ENCODE results near the gene UNC5A.

The UNC5A gene

GRCh38 chr5:176787676-176788075 lies 22.7 kb upstream of the UNC5A start:
- Histone ChIP-seq H3K9ac (ENCODE audit: low read length) (no peak overlapping the region), H3K4me1 (ENCODE audit: control insufficient read depth, insufficient read depth, low read length) (no peaks in the 10 kb centered on the region), H3K36me3 (ENCODE audit: control insufficient read depth, insufficient read depth, low read length) (no peaks in the 10 kb centered on the region), H3K4me3 (ENCODE audit: low read length) (no peak overlapping the region), H3K27me3 (ENCODE audit: control insufficient read depth, insufficient read depth, low read length) (peaks cover 21% of the 10 kb centered on the region), H3K27ac (ENCODE audit: low read depth, low read length) (no peak overlapping the region)

- H3K4me1 ChIP-seq (ENCODE audit: control insufficient read depth, insufficient read depth, low read length), result no peaks in the 10 kb centered on the region
- H3K36me3 ChIP-seq (ENCODE audit: control insufficient read depth, insufficient read depth, low read length), result no peaks in the 10 kb centered on the region
- peaks cover 25% of the 10 kb centered on the region for H3K27me3 ChIP-seq (ENCODE audit: control insufficient read depth, insufficient read depth, low read length)
- no peak overlapping the region for H3K9ac ChIP-seq (ENCODE audit: low read length)
- no peak overlapping the region for H3K27ac ChIP-seq (ENCODE audit: low read depth, low read length)
- no peak overlapping the region for H3K4me3 ChIP-seq (ENCODE audit: low read length)
Observed at GRCh38 chr5:176788091-176788490, 22.3 kb upstream of the UNC5A start.

DNA sequence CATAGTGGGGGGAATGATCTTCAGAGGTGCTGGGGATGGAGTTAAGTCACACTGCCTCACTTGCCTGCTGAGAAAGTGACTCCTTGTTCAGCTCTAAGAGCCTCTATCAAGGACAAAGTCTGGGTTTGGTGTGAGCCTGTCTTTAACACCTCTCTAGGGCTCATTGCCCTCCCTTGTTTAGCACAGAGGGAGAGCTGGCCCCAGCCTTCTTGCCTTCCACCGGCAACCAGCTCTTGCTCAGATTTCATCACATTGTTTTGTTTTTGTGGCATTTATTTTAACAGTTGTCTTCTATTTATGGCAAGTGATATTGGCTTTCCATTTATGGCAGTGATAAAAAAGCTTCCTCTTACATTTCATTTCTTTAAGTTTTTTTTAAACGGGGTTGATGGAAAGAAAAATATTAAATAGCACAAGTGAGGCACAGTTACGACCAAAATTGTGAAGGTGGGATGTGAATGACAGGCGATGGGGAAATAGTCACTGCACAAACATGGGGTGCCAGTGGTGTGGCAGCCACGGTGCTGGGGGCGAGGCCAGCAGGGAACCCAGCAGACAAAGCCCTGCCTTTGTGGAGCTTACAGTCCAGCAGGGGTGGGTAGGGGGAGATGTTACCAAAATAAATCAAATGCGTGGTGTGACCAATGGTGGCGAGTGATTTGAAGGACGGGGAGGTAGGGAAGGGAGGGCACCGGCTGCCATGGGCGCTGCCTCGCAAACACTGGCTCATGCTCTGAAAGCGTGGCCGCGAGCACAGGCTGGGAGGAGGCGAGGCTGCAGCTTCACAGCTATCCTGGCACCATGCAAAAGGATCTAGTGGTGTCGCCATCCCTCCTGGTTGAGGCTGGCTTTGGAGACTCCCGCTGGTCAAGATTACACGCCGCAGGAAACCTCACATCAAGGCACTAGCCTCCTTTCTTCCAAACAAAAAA lies 21.2 kb upstream of the UNC5A start:
- Histone ChIP-seq H3K27ac (ENCODE audit: low read depth, low read length) (no peak overlapping the region), H3K36me3 (ENCODE audit: control insufficient read depth, insufficient read depth, low read length) (no peaks in the 10 kb centered on the region), H3K27me3 (ENCODE audit: control insufficient read depth, insufficient read depth, low read length) (peaks cover 25% of the 10 kb centered on the region), H3K4me3 (ENCODE audit: low read length) (no peak overlapping the region), H3K9ac (ENCODE audit: low read length) (no peak overlapping the region), H3K4me1 (ENCODE audit: control insufficient read depth, insufficient read depth, low read length) (no peaks in the 10 kb centered on the region)

- no peak overlapping the region for H3K4me3 ChIP-seq (ENCODE audit: low read length)
- peaks cover 18% of the 10 kb centered on the region for H3K27me3 ChIP-seq (ENCODE audit: control insufficient read depth, insufficient read depth, low read length)
- no peak overlapping the region for H3K9ac ChIP-seq (ENCODE audit: low read length)
- no peaks in the 10 kb centered on the region for H3K36me3 ChIP-seq (ENCODE audit: control insufficient read depth, insufficient read depth, low read length)
- H3K27ac ChIP-seq (ENCODE audit: low read depth, low read length), result no peak overlapping the region
- H3K4me1 ChIP-seq (ENCODE audit: control insufficient read depth, insufficient read depth, low read length), result no peaks in the 10 kb centered on the region
Observed at GRCh38 chr5:176789873-176790615, 20.3 kb upstream of the UNC5A start.

DNA sequence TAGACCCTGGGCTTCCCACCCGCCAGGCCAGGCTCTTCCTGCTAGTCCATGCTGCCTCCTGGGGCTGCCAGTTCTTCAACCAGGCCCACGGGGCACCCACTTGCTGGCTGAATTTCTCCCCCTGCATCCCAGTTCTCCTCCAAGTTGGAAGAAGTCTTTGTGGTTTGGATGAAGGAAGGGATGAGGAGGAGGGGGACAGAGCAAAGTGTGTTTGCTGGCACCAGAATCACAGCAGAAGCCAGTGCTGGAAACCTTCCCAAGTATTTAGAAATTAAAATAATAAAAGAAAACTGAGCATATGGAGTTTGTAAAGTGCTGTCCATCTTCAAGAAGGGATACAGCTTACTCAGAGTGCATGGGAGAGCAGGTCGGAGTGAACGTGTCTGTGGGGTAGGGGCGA lies 19.4 kb upstream of the UNC5A start:
- Histone ChIP-seq H3K27me3 (ENCODE audit: control insufficient read depth, insufficient read depth, low read length) (peaks cover 15% of the 10 kb centered on the region), H3K36me3 (ENCODE audit: control insufficient read depth, insufficient read depth, low read length) (no peaks in the 10 kb centered on the region), H3K27ac (ENCODE audit: low read depth, low read length) (no peak overlapping the region), H3K9ac (ENCODE audit: low read length) (no peak overlapping the region), H3K4me1 (ENCODE audit: control insufficient read depth, insufficient read depth, low read length) (no peaks in the 10 kb centered on the region), H3K4me3 (ENCODE audit: low read length) (no peak overlapping the region)

DNA sequence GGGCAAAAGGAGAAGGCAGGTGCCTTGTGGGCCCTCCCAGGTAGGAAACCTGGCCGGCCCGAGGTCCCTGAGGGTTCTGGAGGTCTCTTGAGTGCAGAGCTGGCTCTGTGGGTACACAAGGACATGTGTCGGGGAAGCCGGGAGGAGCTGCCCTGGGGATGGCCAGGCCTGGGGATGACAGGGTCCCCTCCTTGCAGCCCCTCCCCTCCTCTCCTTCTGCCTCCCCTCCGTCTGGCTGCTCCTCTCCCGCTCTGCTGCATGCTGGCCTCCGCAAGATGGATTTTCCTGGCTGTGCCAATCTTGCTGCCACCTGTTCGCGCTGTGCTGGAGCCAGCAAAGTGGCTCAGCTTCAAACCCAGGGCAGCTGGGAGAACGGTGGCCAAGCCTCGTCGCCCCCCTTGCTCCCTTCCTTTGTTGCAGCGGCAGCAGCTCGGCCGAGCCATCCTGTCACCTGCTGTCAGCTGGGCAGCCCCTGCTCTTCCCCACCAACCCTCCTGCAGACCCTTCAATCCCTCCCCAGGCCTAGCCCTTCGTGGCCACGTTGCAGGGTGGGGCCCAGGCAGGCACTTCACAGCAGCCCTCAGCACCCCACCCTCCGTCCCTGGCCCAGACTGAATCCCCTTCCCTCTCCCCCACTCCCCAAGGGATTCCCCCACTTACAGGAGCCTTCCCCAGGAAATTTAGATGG lies 17.6 kb upstream of the UNC5A start:
- H3K27me3 ChIP-seq (ENCODE audit: control insufficient read depth, insufficient read depth, low read length), result peaks cover 16% of the 10 kb centered on the region

GRCh38 chr5:176793343-176793699 lies 17.0 kb upstream of the UNC5A start:
- Histone ChIP-seq H3K4me3 (ENCODE audit: low read length) (no peak overlapping the region), H3K27ac (ENCODE audit: low read depth, low read length) (no peak overlapping the region), H3K27me3 (ENCODE audit: control insufficient read depth, insufficient read depth, low read length) (peaks cover 16% of the 10 kb centered on the region), H3K9ac (ENCODE audit: low read length) (no peak overlapping the region), H3K4me1 (ENCODE audit: control insufficient read depth, insufficient read depth, low read length) (no peaks in the 10 kb centered on the region), H3K36me3 (ENCODE audit: control insufficient read depth, insufficient read depth, low read length) (no peaks in the 10 kb centered on the region)

More for the DNA sequence above, 17.6 kb upstream of the UNC5A start:
- H3K9ac ChIP-seq (ENCODE audit: low read length), result no peak overlapping the region
- no peaks in the 10 kb centered on the region for H3K36me3 ChIP-seq (ENCODE audit: control insufficient read depth, insufficient read depth, low read length)
- H3K27ac ChIP-seq (ENCODE audit: low read depth, low read length), result no peak overlapping the region
- H3K4me1 ChIP-seq (ENCODE audit: control insufficient read depth, insufficient read depth, low read length), result no peaks in the 10 kb centered on the region
- H3K4me3 ChIP-seq (ENCODE audit: low read length), result no peak overlapping the region

DNA sequence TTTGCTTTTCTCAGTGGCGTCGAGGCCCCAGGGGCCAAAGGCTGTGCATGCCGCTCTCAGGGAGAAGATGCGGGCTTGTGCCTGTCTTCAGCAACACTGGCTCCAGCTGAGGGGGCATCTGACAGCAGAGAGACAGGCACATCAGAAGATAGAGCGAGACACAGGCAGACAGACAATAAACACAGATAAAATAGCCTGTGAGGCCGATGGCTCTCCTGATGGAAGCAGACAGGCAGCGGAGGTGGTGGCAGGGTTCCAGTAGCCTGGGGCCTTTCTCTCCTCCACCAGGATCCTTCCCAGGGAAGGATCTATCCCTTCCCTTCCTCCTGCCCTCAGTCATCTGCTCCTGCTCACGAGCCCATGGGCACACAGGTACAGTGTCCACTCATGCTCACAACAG lies 16.6 kb upstream of the UNC5A start:
- Histone ChIP-seq H3K36me3 (ENCODE audit: control insufficient read depth, insufficient read depth, low read length) (no peaks in the 10 kb centered on the region), H3K4me3 (ENCODE audit: low read length) (no peak overlapping the region), H3K9ac (ENCODE audit: low read length) (no peak overlapping the region), H3K27ac (ENCODE audit: low read depth, low read length) (no peak overlapping the region), H3K4me1 (ENCODE audit: control insufficient read depth, insufficient read depth, low read length) (no peaks in the 10 kb centered on the region), H3K27me3 (ENCODE audit: control insufficient read depth, insufficient read depth, low read length) (peaks cover 16% of the 10 kb centered on the region)

- H3K27me3 ChIP-seq (ENCODE audit: control insufficient read depth, insufficient read depth, low read length), result peaks cover 14% of the 10 kb centered on the region
- no peak overlapping the region for H3K27ac ChIP-seq (ENCODE audit: low read depth, low read length)
Observed at GRCh38 chr5:176794509-176794908, 15.8 kb upstream of the UNC5A start.

DNA sequence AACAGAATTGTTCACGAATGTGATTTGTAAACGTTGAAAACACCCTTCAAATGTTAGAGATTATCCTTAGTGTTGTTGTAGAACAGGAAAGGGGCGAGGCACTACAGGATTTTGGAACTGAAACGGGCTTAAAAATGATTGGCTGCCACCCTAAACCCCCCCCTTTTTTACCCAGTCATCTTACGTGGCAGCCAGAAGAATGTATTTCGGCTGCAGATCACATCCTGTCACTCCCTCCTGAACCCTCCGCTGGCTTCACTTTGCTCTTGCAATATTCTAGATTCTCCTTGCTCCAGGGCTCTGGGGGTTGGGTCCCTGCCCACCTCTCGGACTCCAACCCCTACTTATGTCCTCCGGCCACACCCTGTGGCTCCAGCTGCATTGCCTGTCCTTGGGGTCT lies 13.9 kb upstream of the UNC5A start:
- Histone ChIP-seq H3K36me3 (ENCODE audit: control insufficient read depth, insufficient read depth, low read length) (no peaks in the 10 kb centered on the region), H3K27ac (ENCODE audit: low read depth, low read length) (no peak overlapping the region), H3K4me1 (ENCODE audit: control insufficient read depth, insufficient read depth, low read length) (no peaks in the 10 kb centered on the region), H3K4me3 (ENCODE audit: low read length) (no peak overlapping the region), H3K27me3 (ENCODE audit: control insufficient read depth, insufficient read depth, low read length) (peaks cover 10% of the 10 kb centered on the region), H3K9ac (ENCODE audit: low read length) (no peak overlapping the region)

More at GRCh38 chr5:176794509-176794908, 15.8 kb upstream of the UNC5A start:
- no peak overlapping the region for H3K4me3 ChIP-seq (ENCODE audit: low read length)
- no peaks in the 10 kb centered on the region for H3K36me3 ChIP-seq (ENCODE audit: control insufficient read depth, insufficient read depth, low read length)
- no peak overlapping the region for H3K9ac ChIP-seq (ENCODE audit: low read length)
- no peaks in the 10 kb centered on the region for H3K4me1 ChIP-seq (ENCODE audit: control insufficient read depth, insufficient read depth, low read length)

GRCh38 chr5:176796970-176797369 lies 13.4 kb upstream of the UNC5A start:
- Histone ChIP-seq H3K9ac (ENCODE audit: low read length) (no peak overlapping the region), H3K27me3 (ENCODE audit: control insufficient read depth, insufficient read depth, low read length) (peaks cover 10% of the 10 kb centered on the region), H3K4me1 (ENCODE audit: control insufficient read depth, insufficient read depth, low read length) (no peaks in the 10 kb centered on the region), H3K27ac (ENCODE audit: low read depth, low read length) (no peak overlapping the region), H3K4me3 (ENCODE audit: low read length) (no peak overlapping the region), H3K36me3 (ENCODE audit: control insufficient read depth, insufficient read depth, low read length) (no peaks in the 10 kb centered on the region)

GRCh38 chr5:176797456-176798050 lies 12.8 kb upstream of the UNC5A start:
- H3K9ac ChIP-seq (ENCODE audit: low read length), result no peak overlapping the region
- peaks cover 11% of the 10 kb centered on the region for H3K27me3 ChIP-seq (ENCODE audit: control insufficient read depth, insufficient read depth, low read length)
- no peak overlapping the region for H3K27ac ChIP-seq (ENCODE audit: low read depth, low read length)
- H3K36me3 ChIP-seq (ENCODE audit: control insufficient read depth, insufficient read depth, low read length), result no peaks in the 10 kb centered on the region
- H3K4me3 ChIP-seq (ENCODE audit: low read length), result no peak overlapping the region
- no peaks in the 10 kb centered on the region for H3K4me1 ChIP-seq (ENCODE audit: control insufficient read depth, insufficient read depth, low read length)
